ENCODE results near the gene CMIP.

- TF ChIP-seq POLR2A (IDR thresholded peaks at IDR 0.05) (no peak), CTCF (IDR thresholded peaks at IDR 0.05) (no peak), POLR2AphosphoS5 (IDR thresholded peaks at IDR 0.05) (no peak)
Measured at GRCh38 chr16:81679721-81680430, 235.3 kb downstream of the CMIP start.

All from transverse colon (tissue), 4 donors.